GM12801 (cell line): ENCODE data around the gene HLF.

Experiments used
- CTCF ChIP-seq: IDR thresholded peaks from one replicate; pipeline ENCODE4 v1.5.1; 2011; ENCODE audit warnings: control low read depth; ENCODE audit not compliant: insufficient read length; ENCODE audit errors: extremely low read depth

The HLF gene

GRCh38 chr17:55332296-55333041 is 67.7 kb downstream of the HLF start:
- TF ChIP-seq CTCF: no peak

- no peak for TF ChIP-seq CTCF
Observed at GRCh38 chr17:55334285-55334684, 69.5 kb downstream of the HLF start.

DNA sequence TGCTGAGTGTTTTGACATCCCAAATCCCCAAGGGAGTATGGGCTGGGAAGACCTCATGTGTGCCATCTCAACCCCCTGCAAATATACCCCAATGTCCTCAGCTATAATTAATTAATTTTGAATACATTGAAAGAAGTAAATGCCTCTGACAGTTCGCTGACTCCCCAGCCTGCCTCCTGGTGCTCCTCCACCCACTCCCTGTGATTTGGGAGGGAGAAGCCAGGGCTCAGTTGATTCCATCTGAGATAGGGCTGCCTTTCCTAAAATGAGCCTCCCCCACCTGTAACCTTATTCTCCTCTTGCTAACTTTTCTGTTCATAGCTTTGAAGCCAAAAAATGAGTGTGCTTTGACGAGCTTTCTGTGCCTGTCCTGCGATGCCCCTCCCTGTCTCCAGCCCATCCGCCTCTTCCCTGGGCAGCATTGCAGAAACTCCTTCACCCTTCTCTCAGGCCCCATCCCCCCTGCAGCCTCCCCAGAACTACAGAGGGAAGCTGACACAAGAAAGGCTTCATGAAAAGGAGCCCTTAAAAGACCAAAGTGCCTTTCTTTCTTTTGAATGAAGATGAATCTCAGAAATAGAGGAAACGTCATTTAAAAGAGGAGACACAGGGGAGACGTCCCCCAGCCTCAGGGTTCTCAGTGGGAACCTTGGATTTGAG is 70.3 kb downstream of the HLF start:
- TF ChIP-seq CTCF: no peak

- TF ChIP-seq CTCF: no peak
Observed at GRCh38 chr17:55335625-55336024, 70.9 kb downstream of the HLF start.

DNA sequence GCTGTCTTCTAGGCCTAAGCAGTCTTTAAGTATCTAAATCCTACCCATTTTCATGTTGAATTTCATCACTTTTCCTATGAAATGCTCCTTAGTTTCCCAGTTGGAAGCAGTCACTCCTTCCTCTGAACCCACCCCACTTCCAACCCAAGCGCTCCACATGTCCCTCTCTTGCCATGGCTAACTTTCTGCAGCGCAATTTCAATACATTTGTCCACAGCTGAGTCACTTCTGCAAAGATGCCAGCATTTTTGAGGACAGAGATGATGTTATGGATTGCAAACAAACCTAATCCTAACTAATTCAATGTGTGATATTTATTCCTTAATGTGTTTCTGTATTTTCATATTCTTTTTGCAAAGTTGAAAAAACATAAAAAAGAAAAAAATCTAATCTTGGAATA is 71.7 kb downstream of the HLF start:
- no peak for TF ChIP-seq CTCF

DNA sequence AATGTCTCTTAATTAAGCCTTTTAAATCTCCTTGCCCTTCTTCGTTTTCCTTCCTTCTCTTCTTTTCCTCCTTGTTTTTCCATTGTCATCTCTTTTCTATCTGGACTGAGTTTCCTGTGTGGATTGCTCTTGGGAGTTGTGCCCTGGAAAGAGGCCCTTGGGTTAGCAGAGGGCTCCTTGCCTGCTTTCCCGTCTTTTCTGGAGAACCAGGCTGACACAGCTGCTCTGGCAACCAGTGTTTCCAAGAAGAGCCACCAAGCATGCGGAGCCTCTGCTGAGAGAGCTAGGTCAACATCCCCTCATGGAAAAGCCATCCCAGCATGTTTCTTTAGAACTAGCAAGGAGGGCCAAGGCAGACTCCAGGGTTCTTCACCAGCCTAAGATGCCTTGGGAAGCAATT is 75.4 kb downstream of the HLF start:
- TF ChIP-seq CTCF: no peak

DNA sequence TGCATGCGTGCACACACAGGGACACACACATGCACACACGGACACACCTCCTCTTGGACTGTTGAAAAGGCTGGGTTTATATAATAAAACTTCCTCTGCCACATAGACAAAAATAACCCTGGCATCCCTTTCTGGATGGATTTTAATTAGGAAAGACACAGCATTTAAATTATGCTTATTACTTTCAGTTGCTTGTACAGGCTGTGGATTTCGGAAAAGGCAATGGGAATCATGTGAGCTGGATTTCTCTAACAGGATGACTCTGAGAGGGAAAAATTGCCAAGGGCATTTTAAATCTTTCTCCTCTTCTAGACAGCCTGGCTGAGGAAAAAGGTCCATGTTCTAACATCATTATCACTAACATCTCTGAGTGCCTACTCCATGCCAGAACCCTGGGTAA is 75.9 kb downstream of the HLF start:
- TF ChIP-seq CTCF: no peak
